GM19328 (cell line): ENCODE results near the gene SLC24A3.

Experiments used
- ATAC-seq: cut with Tn5 transposase; IDR thresholded peaks from one replicate; pipeline ENCODE4 v1.9.1; 2021; ENCODE audit warnings: mild to moderate bottlenecking, moderate library complexity; ENCODE audit not compliant: unreplicated experiment

Gene SLC24A3

DNA sequence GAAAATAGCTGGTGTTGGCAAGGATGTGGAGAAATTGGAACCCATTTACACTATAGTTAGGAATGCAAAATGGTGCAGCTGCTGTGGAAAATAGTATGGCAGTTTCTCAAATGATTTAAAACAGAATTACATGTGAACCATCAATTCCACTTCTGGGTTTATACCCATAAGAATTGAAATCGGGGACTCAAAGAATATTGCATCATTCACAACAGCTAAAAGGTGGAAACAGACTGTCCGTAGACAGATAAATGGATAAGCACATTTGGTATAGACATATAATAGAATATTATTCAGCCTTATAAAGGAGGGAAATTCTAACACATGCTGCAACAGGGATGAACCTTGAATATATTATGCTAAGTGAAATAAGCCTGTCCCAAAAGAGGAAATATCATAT is 355.7 kb downstream of the SLC24A3 start:
- no peak for ATAC-seq

DNA sequence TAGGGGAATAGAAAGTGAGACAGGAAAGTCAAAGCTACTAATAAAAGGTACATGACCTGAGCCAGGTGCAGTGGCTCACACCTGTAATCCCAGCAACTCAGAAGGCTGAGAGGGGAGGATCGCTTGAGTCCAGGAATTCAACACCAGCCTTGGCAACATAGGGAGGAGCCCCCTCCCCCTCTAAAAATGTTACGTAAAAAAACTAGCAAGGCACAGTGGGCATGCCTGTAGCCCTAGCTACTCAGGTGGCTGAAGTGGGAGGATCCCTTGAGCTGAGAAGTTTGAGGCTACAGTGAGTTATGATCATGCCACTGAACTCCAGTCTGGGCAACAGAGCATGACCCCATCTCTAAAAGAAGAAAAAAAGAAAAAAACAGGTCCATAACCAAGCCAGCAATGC is 359.6 kb downstream of the SLC24A3 start:
- ATAC-seq: no peak

DNA sequence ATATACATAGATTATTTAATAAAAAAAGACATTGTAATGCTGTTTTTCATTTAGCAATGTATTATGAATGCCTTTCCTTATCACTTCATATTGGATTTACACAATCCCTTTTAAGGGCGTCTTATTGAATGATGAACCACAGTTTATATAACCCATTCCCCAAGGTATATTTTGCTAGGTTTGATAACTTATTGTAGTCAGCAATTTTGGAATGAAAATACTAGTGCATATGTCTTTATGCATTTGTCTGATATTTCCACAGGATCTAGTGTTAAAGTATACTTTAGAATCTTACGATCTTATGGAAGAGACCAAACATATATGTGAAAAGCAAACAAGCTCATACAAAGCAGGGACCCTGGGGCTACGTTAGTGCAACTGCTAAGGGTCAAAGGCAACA is 365.2 kb downstream of the SLC24A3 start:
- no peak for ATAC-seq

GRCh38 chr20:19582782-19583181 is 370.3 kb downstream of the SLC24A3 start:
- ATAC-seq: no peak

DNA sequence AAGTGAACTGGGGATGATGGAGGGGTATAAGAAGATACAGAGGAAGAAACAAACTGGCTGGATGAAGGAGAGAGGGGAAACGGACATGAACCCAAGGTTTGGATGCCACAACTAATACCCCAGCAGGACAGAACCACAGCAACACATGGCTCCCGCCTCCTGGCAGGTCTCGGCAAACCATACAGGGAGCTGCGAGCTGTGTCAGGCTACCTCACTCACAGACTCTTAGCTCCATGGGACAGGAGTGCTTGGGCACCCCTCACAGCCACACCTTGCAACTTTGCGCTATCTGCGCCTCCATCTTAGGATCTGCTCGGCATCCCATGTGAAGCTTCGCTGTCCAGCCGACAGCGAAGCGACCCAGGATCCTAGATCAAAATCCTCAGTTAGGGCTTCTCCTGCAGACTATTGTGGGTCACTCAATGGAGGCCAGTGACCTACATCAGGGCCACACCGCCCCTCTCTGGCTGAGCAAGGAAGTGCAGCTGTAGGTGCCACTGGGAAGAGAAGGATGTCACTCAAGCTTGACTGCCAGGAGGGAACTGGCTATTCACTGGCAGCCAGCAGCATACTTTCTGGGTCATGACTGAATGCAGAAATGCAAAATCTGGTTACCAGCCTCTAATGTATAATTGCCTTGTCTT is 371.2 kb downstream of the SLC24A3 start:
- ATAC-seq: no peak

- no peak for ATAC-seq
These were observed 375.8 kb downstream of the SLC24A3 start for GRCh38 chr20:19588241-19588640.

- ATAC-seq: no peak
These were observed 376.3 kb downstream of the SLC24A3 start for GRCh38 chr20:19588732-19589131.

DNA sequence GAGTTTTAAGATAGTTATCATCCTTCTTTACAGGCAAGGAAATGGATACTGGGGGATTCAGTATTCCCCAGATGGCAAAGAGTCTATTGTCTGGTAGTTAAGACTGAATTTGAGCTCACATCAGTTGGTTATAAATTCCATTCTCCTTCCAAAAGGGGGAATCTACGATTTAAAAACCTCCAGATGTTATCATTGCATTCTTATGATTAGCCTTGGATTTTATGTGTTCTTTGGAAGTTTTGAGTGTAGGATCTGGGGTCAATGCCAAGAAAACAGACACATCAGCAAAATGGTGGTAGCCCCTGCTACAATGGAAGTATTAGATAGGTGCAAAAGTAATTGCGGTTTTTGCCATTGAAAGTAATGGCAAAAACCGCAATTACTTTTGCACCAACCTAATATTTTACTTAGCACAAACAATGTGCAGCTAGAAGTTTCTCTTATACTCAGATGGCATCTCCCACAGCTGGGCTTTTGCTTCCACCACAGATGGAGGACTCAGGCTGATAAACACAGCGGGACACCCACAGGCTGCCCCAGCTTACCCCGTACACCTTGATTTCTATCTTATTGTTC is 377.4 kb downstream of the SLC24A3 start:
- ATAC-seq: no peak

- no peak for ATAC-seq
These were observed 377.9 kb downstream of the SLC24A3 start for GRCh38 chr20:19590382-19590781.

- no peak for ATAC-seq
These were observed 381.3 kb downstream of the SLC24A3 start for GRCh38 chr20:19593762-19594161.

DNA sequence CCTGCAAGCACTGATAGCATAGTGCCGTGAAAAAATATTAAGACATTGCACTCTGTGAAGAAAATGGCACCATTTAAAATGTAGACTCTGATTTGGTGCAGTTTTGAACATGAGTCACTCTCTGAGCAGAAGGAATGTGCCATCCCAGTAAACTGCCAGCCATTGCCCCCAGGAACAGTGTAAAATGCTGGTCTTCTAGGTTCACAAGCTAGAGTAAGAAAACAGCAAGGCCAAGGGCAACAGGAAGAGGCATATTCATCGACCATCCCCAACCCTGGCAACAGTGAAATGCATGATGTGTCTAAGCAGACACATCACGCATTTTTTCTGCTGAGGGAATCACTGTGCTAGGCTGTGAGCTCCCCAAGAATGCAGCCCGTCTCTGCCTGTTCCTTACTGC is 382.5 kb downstream of the SLC24A3 start:
- no peak for ATAC-seq

DNA sequence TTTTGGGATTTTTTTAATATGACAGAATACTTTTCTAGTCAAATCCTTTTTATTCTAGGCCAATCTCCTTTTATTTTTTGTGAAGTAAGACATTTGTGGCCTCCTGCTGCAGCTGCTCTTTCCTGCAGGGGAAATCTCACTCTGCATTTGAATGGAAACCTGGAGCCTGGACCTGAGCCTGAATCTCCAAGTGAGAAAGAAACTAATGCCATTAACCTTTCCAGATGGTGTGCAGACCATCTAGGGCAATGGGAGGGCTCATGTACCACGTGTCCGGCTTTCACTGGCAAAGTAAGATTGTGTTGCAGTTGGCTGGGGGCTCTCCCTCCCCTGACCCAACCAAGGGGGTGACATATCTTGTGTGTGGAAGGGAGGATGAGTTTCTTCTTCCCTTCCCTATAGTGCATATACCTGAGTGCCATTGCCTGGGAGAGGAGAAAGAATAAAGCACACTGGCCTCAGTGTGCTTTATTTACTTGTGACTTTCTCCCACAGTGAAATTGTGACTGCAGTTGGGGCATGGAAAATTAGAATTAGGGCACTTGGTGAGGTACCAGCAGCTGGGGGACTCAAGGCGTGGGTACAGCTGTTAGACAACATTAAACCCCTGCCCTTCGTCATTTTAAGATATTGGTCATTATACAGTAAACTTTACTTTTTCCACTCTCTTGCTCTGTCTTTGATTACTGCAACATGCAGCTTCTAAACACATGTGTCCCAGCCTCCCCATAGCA is 385.8 kb downstream of the SLC24A3 start:
- no peak for ATAC-seq

DNA sequence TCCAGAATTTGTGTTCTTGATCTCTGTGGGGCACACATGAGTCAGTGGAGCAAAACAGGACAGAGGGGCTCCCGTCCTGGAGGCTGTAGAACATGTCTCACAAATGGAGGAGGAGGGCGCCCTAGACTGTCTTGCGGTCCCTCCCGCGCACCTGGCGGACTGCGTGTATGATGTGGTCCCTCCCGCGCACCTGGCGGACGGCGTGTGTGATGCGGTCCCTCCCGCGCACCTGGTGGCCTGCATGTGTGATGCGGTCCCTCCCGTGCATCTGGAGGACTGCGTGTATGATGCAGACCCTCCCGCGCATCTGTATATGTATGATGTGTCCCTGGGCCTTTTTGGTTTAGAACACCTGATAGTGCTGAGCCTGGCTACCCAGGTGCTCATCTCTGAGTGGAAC is 386.8 kb downstream of the SLC24A3 start:
- ATAC-seq: no peak

GRCh38 chr20:19600042-19600441 is 387.6 kb downstream of the SLC24A3 start:
- ATAC-seq: no peak

DNA sequence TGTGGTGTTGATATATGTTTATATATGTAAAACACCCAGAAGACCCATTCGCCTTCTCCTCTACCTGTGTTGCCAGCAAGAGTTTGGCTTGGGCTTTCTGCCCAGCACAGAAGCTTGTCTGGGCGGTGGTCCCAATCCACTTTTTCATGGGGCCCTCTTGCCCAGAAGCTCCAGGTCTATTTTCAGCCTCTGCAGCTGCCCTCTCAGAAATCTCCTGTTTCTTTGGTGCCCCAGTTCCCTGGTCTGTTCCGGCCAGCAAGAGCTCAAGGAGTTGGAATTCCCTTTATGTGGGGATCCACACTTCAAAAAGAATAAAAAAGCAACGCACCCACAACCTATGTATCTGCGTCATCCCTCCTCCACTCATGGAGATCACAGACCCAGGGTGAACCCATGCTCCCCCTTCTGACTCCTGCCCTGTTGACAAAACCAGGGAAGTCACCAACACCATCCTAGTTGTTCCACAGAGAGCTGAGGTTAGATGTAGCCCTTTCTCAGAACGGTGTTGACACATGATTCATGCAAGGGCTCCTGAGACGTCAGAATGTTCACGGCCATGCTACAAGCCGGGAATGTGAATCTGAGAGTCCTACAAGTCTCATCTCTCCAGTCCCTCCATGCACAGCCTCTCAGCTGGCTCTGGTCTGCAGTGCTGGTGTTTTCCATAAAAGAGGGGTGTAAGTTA is 388.8 kb downstream of the SLC24A3 start:
- ATAC-seq: no peak

- no peak for ATAC-seq
These were observed 390.4 kb downstream of the SLC24A3 start for GRCh38 chr20:19602675-19603375.

DNA sequence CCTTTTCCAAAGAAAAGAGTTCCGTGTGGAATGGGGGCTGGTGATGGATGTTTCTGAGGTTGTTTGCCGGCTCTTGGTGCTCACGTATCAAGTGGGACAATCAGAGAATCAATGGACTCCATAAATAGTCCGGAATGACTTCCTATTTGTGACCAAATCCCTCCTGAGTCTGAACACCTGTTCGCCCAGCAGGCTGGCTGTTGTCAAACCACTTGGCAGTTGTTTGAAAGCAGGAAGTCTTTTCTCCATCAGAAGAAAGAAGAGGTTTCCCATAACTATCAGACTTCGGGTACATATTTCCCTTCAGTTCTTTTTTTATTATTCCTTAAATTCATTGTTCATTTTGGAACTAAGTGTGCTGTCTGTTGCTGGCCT is 390.9 kb downstream of the SLC24A3 start:
- ATAC-seq: no peak

GRCh38 chr20:19605786-19606485 is 393.5 kb downstream of the SLC24A3 start:
- no peak for ATAC-seq

GRCh38 chr20:19609642-19610223 is 397.3 kb downstream of the SLC24A3 start:
- no peak for ATAC-seq

- no peak for ATAC-seq
These were observed 403.2 kb downstream of the SLC24A3 start for GRCh38 chr20:19615629-19616028.
